ENCODE measurements around the gene COL5A1.

Gene COL5A1

DNA sequence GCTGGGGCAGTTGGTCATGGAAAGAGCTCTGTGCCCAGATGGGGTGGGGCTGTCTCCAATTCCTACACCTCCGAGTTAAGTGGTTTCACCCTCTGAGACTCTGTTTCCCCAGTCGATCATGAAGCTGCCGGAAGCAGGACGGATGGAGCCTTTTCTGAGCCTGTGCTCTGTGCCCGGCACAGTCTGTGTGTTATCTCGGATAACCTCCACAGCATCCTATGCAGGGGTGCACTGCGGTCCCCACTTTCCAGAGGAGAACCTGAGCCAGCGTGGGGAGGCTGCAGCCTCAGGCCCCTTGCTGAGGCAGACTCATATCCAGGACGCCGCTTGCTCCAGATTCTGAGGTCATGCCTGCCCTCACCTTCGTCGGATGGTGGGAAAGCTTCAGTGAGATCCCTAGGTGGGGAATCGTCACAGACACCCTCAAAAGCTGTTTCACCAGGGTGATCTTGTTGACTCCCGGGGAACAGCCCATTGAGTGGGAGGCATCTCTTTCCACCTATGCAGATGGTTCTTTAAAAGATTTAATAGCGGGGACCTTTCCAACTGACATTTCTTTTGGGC, 6.9 kb upstream of the COL5A1 start:
- Histone ChIP-seq H3K4me1 (ENCODE audit: control insufficient read depth, insufficient read depth, low read length, unreplicated experiment) (peaks cover 3% of the 10 kb centered on the region), H2AFZ (ENCODE audit: low read length, unreplicated experiment) (no peak overlapping the region), H3K4me3 (ENCODE audit: low read depth, low read length) (no peak overlapping the region), H3K36me3 (ENCODE audit: insufficient read depth, low read length) (no peaks in the 10 kb centered on the region), H3K79me2 (ENCODE audit: control insufficient read depth, insufficient read depth, low read length, unreplicated experiment) (no peaks in the 10 kb centered on the region), H3K27ac (ENCODE audit: low read depth, low read length) (no peak overlapping the region), H3K27me3 (ENCODE audit: insufficient read depth, low read length) (no peaks in the 10 kb centered on the region)

- Histone ChIP-seq H3K4me1 (ENCODE audit: control insufficient read depth, insufficient read depth, low read length, unreplicated experiment) (peaks cover 8% of the 10 kb centered on the region), H3K4me3 (ENCODE audit: low read depth, low read length) (no peak overlapping the region), H3K27me3 (ENCODE audit: insufficient read depth, low read length) (no peaks in the 10 kb centered on the region), H3K79me2 (ENCODE audit: control insufficient read depth, insufficient read depth, low read length, unreplicated experiment) (no peaks in the 10 kb centered on the region), H2AFZ (ENCODE audit: low read length, unreplicated experiment) (no peak overlapping the region), H3K36me3 (ENCODE audit: insufficient read depth, low read length) (no peaks in the 10 kb centered on the region), H3K27ac (ENCODE audit: low read depth, low read length) (no peak overlapping the region)
Observed at GRCh38 chr9:134635351-134636148, 6.1 kb upstream of the COL5A1 start.

DNA sequence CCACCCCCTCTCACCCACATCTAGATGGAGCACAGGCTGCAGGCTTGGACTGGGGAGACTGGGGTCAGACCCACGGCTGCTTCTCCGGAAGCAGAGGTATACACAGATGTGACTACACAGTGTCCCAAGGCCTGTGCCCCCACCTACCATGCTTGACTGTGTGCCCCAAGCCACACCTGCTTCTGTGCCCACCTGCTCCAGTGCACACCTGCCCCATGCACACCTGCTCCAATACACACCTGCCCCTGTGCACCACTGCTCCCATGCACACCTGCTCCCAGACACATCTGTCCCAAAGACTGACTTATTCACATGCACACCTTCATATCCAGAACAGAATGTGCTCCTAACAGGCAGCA, 5.5 kb upstream of the COL5A1 start:
- Histone ChIP-seq H3K36me3 (ENCODE audit: insufficient read depth, low read length) (no peaks in the 10 kb centered on the region), H3K27me3 (ENCODE audit: insufficient read depth, low read length) (no peaks in the 10 kb centered on the region), H3K4me3 (ENCODE audit: low read depth, low read length) (no peak overlapping the region), H3K79me2 (ENCODE audit: control insufficient read depth, insufficient read depth, low read length, unreplicated experiment) (no peaks in the 10 kb centered on the region), H3K27ac (ENCODE audit: low read depth, low read length) (no peak overlapping the region), H2AFZ (ENCODE audit: low read length, unreplicated experiment) (no peak overlapping the region), H3K4me1 (ENCODE audit: control insufficient read depth, insufficient read depth, low read length, unreplicated experiment) (peaks cover 13% of the 10 kb centered on the region)

DNA sequence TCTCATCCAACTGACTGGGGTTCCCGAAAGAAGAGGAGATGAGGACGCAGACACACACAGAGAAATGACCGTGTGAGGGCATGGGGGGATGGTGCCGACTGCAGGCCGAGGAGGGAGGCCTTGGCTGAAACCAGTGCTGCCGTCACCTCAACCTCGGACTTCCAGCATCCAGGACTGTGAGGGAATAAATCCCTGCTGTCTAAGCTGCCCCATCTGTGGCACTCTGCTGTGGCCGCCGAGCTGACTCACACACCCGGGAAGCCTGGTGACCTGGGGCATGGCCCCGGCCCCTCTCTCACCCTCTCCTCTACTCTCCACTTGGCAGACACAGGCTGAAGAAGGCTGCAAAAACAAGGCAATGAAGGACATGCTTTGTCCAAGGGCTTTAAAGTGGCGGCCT, 4.4 kb upstream of the COL5A1 start:
- Histone ChIP-seq H2AFZ (ENCODE audit: low read length, unreplicated experiment) (no peak overlapping the region), H3K79me2 (ENCODE audit: control insufficient read depth, insufficient read depth, low read length, unreplicated experiment) (peaks cover 7% of the 10 kb centered on the region), H3K27ac (ENCODE audit: low read depth, low read length) (no peak overlapping the region), H3K36me3 (ENCODE audit: insufficient read depth, low read length) (no peaks in the 10 kb centered on the region), H3K27me3 (ENCODE audit: insufficient read depth, low read length) (no peaks in the 10 kb centered on the region), H3K4me1 (ENCODE audit: control insufficient read depth, insufficient read depth, low read length, unreplicated experiment) (peaks cover 13% of the 10 kb centered on the region), H3K4me3 (ENCODE audit: low read depth, low read length) (no peak overlapping the region)

DNA sequence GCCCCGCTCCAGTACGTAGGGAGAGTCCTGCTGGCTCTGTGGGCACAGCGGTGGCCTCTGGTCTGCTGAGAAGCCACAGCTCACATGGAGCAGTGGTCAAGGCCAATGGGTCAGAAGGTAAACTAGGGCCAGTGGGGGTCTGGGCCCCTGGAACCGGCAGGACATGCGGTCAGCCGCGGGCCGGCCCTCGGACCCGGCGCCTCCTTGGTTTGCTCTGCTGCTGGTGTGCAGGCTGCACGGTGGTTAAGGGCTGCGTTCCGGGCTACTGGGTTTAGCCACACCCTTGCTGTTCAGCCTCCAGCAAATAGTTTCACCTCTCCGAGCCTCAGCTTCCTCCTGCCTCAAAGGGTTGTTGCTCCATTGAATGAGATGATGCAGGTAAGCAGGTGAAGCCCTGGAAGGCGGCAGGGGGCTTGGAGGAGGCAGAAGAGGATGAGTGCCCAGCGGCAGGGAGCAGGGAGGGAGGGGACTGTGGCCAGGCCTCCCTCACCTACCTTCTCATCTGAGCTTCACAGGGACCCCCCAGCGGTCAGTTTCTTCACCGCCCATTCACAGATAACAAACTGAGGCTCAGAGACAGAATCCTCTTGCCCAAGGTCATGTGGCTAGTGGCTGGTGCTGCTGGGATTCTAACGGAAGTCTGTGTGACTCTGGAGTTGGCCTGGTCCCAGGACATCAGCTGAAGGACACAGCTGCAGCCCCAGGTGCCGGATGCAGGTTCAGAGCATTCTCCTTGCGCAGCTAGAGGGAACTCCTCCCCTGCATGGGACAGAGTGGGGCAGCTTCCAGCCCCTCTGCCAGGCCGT, 3.7 kb upstream of the COL5A1 start:
- Histone ChIP-seq H3K4me1 (ENCODE audit: control insufficient read depth, insufficient read depth, low read length, unreplicated experiment) (peaks cover 13% of the 10 kb centered on the region), H2AFZ (ENCODE audit: low read length, unreplicated experiment) (no peak overlapping the region), H3K27ac (ENCODE audit: low read depth, low read length) (no peak overlapping the region), H3K4me3 (ENCODE audit: low read depth, low read length) (no peak overlapping the region), H3K27me3 (ENCODE audit: insufficient read depth, low read length) (no peaks in the 10 kb centered on the region), H3K79me2 (ENCODE audit: control insufficient read depth, insufficient read depth, low read length, unreplicated experiment) (peaks cover 13% of the 10 kb centered on the region), H3K36me3 (ENCODE audit: insufficient read depth, low read length) (no peaks in the 10 kb centered on the region)

DNA sequence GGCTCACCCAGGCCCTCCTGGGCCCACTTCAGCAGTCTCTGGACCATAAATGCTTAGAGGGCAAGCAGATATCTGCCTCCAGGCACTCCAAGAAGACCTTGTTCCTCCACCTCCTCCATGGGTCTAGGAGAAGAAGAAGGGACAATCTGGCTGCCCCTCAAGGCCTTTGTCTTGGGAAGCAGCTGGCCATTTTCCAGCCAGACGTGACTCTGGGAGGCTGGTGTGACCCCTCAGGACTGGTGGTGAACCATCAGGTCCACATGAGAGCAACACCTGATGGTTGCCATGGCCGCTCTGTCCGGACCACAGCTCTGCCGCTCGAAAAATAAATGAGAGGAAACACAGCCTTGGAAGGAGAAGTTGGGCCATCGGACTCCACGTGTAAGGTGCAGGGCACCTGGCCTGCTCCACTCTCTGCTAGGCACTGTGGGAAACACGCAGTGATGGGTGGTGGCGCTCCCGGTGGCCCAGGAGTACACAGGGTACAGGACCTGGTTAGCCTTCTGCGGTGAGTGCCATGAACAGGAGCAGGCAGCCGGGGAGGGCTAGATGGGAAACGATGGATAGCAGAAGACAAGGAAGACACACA, 3.0 kb upstream of the COL5A1 start:
- Histone ChIP-seq H3K4me3 (ENCODE audit: low read depth, low read length) (no peak overlapping the region), H3K36me3 (ENCODE audit: insufficient read depth, low read length) (no peaks in the 10 kb centered on the region), H3K4me1 (ENCODE audit: control insufficient read depth, insufficient read depth, low read length, unreplicated experiment) (peaks cover 13% of the 10 kb centered on the region), H3K27ac (ENCODE audit: low read depth, low read length) (no peak overlapping the region), H3K79me2 (ENCODE audit: control insufficient read depth, insufficient read depth, low read length, unreplicated experiment) (peaks cover 20% of the 10 kb centered on the region), H2AFZ (ENCODE audit: low read length, unreplicated experiment) (no peak overlapping the region), H3K27me3 (ENCODE audit: insufficient read depth, low read length) (no peaks in the 10 kb centered on the region)

DNA sequence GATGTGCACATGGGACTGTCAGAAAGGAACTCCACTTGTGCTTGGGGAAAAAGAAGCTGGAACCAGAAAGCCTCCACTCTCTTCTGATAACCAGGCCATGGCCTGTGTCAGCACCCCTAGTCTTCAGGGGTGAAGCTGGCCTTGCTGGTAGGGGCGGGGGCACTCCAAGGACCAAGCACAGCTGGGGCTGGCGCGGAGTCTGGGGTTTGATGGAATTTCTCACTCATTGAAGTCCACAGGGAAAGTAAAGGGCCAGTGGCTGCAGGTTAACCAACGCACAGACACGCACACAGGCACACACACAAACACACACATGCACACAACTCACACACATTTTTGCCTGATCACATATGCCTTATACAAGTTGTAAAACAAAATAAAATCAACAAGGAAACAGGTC, 1.6 kb upstream of the COL5A1 start:
- Histone ChIP-seq H2AFZ (ENCODE audit: low read length, unreplicated experiment) (no peak overlapping the region), H3K4me1 (ENCODE audit: control insufficient read depth, insufficient read depth, low read length, unreplicated experiment) (peaks cover 13% of the 10 kb centered on the region), H3K79me2 (ENCODE audit: control insufficient read depth, insufficient read depth, low read length, unreplicated experiment) (peaks cover 25% of the 10 kb centered on the region), H3K36me3 (ENCODE audit: insufficient read depth, low read length) (no peaks in the 10 kb centered on the region), H3K4me3 (ENCODE audit: low read depth, low read length) (no peak overlapping the region), H3K27ac (ENCODE audit: low read depth, low read length) (no peak overlapping the region), H3K27me3 (ENCODE audit: insufficient read depth, low read length) (no peaks in the 10 kb centered on the region)

DNA sequence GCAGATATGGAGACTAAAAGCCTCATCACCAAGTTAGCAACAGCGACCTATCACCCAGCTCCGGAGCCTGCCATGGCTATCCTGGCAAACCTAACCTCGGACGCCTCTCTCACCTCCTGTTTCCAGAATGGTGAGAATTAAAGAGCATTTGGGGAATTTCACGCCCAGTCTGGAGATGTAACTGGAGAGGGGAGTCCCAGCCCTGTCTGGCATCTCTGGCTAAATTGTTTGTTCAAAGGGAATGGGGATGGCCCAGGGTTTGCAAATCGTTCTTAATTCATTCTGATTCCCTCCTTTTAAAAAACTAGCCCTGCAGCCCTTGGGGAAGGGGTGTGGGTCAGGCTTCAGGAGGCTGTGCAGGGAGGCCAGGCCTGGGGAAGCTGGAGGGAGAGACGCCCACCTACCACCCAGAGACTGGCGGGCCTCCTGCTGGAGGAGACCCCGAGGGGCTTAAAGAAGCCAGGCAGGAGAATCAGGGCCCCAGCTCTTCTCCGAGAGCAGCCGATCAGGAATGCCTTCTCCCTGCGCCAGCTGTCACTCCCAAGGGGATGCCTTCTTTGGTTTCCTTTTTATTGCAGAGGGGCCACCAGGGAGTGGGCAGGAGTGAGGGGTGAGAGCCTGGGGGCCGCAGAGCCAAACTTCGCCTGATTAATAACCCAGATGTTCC, 964 bp upstream of the COL5A1 start:
- Histone ChIP-seq H3K27me3 (ENCODE audit: insufficient read depth, low read length) (no peaks in the 10 kb centered on the region), H3K4me1 (ENCODE audit: control insufficient read depth, insufficient read depth, low read length, unreplicated experiment) (peaks cover 19% of the 10 kb centered on the region), H3K27ac (ENCODE audit: low read depth, low read length) (peak overlapping the region; percentile 74), H3K36me3 (ENCODE audit: insufficient read depth, low read length) (no peaks in the 10 kb centered on the region), H3K79me2 (ENCODE audit: control insufficient read depth, insufficient read depth, low read length, unreplicated experiment) (peaks cover 32% of the 10 kb centered on the region), H2AFZ (ENCODE audit: low read length, unreplicated experiment) (peak overlapping the region; percentile 69), H3K4me3 (ENCODE audit: low read depth, low read length) (peak overlapping the region; percentile 95)

GRCh38 chr9:134641990-134642384, 384 bp downstream of the COL5A1 start:
- H3K4me3 ChIP-seq (ENCODE audit: low read depth, low read length) = peak overlapping the region; percentile 95
- H3K27me3 ChIP-seq (ENCODE audit: insufficient read depth, low read length) = no peaks in the 10 kb centered on the region
- peaks cover 32% of the 10 kb centered on the region for H3K4me1 ChIP-seq (ENCODE audit: control insufficient read depth, insufficient read depth, low read length, unreplicated experiment)
- H3K27ac ChIP-seq (ENCODE audit: low read depth, low read length) = peak overlapping the region; percentile 74
- H3K79me2 ChIP-seq (ENCODE audit: control insufficient read depth, insufficient read depth, low read length, unreplicated experiment) = peaks cover 45% of the 10 kb centered on the region
- H2AFZ ChIP-seq (ENCODE audit: low read length, unreplicated experiment) = peak overlapping the region; percentile 83
- no peaks in the 10 kb centered on the region for H3K36me3 ChIP-seq (ENCODE audit: insufficient read depth, low read length)

Data from ACC112 (cell line).